Measurements from ENCODE around the gene TANC1.

TANC1 gene

DNA sequence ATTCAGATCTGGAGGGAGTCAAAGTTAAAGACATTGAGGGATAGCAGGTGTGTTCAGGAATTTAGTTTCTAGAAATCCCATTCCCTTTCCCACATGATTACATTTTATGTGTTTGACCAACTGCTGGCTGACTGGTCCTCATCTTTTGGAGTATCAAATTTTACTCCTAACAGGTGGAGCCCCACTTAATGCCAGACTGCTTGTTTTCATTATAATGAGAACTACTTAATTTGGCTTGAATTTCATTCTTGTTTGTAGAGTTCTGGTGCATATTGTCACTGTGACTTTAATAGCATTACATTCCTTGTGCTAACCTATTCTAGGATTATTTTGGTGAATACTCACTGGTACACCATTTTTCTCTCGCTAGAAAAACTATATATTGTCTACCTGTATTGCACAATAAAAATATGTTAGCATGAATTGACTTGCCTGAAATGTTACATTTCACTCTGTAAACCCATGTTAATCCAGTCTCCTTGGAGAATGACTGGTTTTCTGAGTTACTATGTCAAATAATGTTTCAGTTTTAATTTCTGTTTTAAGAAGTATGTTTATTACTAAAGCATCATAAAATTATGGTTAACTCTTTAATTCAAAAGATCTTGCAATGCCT is 98.2 kb downstream of the TANC1 start:
- no peak for DNase-seq

DNA sequence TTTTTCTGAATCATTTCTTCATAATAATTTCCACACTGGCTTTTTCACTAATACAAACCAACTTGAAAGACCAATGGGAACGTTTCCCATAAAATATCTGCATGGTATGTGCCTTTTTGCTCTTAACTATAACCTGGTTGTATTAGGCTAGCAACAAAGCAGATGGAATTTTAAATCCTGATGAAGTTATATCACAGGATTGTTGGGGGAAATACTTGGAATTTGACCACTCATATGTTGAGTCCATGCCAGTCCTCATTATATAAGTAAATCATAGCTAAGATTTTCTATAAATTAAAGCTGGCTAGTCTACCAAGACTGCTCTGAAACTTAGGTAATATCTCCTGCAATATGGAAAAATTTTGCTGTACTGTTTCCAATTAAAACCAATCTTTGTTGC is 99.5 kb downstream of the TANC1 start:
- no peak for DNase-seq

DNA sequence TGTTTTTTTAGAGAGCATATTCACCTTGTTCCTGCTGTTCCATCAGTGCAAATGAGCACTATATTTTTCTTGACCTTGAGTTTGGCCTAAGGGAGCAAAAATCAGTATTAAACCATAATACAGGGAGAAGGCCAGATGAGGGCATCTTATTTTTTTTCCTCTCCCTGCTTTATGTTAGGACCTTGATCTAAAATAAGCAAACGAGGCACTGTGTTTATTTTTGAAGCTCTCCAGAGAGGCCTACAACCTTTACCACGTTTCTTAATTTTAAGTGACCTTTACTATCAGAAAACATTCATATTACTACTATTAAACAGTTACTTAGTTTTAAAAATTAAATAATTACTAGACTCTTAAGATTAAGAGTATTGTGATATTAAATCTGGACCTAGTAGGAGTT is 100.8 kb downstream of the TANC1 start:
- DNase-seq, result no peak

DNA sequence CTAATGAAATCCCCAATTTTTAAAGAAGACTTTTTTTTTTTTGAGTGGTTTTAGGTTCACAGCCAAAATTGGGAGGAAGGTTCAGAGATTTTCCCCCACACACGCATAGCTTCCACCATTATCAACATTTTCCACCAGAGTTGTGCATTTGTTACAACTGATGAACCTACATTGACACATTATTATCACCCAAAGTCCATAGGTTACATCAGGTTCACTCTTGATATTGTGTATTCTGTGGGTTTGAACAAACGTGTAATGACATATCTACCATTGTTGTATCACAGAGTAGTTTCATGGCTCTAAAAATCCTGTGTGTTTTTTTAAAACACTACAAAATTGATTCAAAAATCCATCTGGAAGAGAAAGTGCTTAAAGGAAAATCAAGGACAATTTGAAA is 101.8 kb downstream of the TANC1 start:
- DNase-seq, result no peak

DNA sequence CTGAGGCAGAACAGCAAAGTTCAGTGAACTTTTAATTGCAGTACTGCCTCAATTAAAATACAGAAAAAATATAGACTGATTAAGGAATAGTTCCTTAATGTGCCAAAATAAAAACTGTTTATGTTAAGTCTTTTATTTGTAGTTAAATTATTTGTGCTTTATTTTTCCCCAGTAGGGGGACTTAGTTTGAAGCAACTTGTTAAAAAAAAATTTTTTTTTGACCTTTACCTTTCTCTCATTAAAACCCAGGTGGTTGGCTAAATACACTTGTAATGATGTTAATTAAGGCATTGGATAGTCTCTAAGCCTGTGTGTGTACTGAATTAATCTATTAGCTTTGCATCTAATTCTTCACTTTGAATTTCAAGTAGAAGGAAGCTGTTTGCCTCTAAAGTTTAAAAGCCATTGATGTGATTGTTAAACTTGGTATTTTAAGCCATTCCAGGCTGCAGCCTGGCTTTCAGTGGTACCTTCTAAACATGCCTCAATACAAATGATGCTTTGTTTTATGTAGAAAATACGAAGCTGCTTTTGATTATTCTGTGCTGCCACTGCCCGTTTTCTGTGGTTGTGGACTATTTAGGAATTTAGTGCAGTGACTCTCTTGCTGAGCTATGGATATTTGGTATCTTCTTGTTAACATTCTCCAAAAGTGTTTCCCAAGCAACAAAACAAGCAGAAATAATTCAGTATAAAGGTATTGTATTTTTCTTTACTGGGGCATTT is 102.9 kb downstream of the TANC1 start:
- DNase-seq, result no peak

DNA sequence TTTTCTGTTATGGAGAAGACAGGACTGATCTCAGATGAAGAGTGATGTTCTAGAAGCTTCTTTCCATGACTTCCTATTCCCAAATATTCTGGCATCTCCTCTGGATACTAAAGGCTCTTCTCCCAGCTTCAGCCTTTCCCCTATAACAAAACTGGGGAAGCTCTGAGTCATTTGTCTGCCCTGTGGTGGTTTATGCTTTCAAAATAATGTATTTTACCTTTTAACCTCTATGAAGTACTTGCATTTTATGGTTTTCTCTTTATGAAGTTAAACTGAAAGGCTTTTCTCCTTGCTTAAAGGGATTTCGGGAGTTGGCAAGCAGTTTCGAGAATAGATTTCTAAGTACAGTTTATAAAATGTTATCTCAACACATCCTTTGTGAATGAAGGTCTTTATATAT is 104.4 kb downstream of the TANC1 start:
- no peak for DNase-seq

DNA sequence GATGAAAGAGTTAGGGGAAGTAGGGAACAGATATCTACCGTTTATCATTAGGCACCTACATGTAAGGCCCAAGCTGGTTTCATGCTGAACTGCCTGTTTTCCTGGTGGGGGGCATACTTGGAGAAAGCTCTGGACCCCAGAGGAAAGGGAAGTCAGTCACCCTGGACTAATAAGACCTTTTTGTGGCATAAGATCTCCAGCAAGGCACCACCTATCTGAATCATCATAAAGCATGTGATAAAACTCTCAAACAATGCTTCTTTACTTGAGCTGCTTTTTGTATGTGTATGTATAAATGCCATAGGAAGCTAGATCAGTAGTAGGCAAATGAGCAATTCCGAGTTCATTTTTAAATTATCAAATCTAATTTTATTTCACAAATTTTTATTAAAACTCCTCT is 104.8 kb downstream of the TANC1 start:
- DNase-seq, result no peak

DNA sequence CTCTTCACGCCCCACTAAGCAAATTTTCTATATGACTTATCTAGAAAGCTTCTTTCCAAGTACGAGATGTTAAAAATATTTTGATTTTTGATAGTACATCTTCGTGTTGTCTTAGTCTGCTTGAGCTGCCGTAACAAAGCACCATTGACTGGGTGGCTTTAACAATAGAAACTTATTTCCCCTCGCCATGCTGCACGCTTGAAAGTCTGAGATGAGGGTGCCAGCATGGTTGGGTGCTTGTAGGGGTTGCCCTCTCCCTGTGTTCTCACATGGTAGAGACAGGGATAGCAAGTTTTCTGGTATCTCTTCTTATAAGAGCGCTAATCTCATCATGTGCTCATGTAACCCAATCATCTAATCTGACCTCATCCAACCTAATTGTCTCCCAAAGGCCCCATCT is 106.2 kb downstream of the TANC1 start:
- DNase-seq, result no peak

DNA sequence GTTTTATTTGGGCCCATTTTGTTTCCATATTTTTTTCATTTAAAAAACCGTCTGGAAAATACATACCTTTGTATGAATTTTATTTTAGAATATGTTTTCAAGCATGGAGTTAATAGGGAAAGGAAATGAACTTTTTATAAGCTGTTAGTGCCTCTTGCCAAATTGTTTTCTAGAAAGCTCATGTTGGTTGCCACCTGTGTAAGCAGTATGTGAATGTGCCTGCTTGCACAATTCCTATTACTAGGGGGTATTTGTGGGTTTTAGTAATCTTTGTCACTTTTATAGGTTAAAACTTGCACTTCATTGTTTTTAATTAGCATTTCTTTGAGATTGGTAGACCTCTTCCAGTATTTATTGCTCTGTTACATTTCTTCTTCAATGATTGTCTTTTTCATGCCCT is 107.3 kb downstream of the TANC1 start:
- DNase-seq, result no peak

DNA sequence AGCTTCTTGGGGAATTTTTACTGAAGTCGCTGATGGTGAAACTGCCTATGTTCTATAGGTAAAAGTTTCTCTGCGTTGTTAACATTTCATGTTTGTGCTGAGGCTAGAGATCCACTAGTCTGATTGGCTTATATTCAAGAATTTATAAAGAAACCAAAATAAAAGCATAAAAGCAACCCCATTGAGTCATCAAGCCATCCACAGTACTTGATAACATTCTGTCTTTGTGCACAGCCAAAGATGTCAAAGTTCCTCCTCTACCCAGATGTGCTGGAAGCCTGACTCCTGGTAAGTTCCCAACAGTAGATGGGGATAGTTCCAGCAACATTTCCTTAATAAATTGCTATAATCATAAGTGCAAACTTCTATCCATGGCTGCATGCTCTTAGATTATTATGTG is 107.8 kb downstream of the TANC1 start:
- no peak for DNase-seq

DNA sequence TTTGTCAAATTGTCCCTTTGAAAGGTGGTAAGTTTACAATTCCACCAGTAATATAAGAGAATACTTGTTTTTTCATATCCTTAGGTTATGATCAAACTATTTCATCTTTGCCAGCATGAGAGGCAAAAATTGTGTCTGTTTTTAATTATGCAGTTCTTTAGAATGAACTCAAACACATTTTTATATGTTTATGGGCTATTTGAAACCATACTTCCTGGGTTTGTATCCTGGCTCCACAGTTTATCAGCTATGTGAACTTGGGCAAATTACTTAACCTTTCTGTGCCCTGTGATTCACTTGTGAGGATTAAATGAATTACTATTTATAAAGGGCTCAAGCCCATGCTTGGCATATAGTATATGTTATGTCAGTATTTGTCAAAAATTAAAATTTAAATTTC is 109.4 kb downstream of the TANC1 start:
- no peak for DNase-seq

DNA sequence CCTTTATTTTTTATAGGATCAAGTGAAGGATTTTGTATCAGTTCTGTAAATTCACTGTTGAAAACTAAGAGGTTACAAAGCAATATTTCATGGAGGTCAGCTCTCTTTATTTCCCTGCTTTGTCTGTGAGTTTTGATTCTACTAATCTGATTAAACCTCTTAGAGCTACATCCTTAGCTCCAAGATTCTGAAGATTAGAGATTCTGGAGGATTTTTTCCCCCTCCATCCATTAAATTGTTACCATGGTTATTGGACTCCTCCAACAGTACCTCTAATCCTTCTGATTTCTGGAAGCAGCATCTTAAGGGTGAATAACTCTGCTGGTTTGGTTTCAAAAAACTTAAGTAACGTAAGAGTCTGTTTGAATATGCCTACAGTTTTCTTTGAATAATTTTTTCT is 110.0 kb downstream of the TANC1 start:
- DNase-seq, result no peak

DNA sequence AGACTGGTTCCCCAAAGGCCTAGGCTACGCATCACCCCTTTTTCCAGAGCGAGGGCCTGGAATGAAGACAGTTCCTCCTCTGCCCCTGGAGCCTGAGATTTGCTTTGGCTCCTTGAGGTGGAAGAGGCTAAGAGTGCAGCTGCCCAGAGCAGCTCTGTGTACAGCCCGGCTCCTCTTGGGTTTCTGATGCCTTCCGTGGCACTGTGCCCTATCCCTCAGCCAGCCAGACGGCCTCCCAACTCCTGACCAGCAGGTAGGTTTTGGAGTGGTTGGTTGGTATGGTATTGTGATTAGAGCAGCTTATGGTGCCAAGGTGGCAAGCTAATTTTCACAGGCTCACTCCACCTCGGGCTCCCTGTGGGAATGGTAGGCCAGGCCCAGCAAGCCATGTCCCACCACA is 112.2 kb downstream of the TANC1 start:
- DNase-seq, result no peak

DNA sequence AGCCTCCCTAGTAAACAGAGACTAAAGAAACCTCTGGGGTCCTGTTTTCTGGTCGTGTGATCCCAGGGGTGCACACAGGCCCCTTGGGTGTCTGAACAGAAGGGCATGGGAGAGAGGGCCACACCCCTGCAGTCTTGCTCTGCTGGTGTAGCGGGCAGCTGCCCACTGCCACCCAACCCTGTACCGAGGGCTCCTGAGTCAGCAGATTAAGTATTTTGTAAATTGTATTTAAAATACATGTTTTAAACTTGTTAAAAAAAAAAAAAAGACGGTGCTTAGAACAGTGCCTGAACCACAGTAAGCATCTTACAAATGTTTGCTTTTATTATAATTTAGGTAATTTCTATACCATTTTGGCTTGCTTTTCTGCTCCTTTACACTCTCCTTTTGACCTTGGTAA is 113.7 kb downstream of the TANC1 start:
- no peak for DNase-seq

DNA sequence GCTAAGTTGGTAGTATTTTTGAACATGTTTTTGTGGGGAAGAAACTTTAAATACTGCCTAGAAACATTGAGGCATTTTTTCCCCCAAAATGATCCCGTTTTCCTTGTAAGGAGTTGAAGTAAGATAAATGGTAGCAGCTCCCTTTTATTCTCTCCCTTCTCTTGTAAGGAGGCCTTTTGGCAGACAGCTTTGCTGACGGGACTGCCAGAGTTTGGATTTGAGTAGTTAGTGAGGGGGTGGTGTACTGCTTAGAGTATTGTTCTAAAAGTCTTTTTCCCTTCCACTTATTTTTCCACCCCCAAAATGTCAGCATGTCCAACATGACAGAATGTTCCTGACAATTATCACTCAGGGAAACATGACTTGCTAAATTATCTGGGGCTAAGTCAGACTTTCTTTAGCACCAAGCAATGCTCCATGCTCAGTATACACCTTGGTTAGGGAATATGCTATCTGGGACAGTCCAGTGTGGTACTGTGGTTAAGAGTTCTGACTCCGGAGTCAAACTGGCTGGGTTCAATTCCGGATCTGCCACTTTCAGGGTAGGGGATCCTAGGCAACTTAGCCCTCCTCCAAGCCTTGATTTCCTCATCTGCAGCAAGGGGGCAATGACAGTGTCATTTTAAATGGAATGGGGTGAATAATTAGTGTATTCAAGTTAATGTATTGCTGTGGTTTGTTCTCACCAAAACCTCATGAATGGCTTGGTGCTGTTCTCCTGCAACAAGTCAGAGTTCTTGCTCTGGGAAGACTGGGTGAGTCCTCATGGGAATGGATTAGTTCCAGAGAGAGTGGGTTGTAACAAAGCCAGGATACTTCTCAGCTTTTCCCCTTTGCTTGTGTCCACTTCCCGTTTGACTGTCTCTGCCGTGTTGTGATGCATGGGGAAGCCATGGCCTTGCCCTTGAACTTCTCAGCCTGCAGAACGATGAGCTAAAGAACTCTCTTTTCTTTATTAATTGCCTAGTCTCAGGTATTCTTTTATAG is 116.2 kb downstream of the TANC1 start:
- DNase-seq, result no peak

DNA sequence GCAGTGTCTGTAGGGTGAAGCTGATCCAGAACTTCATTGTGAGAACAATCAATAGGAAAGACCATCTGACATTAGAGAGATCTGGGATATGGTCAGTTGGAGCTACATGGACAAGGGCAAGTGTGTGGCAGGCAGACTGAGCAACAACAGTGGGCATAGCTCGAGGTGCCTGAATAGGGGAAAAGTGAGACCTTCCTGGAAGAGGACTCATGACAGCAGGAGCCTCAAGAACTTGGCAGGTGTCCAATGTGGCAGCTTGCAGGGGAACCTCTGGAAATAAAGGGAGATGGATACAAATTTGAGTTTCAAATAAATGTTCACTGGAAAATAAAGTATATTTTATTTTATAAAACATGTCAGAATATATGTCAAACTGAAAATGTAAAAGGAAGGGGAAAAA is 117.9 kb downstream of the TANC1 start:
- no peak for DNase-seq

DNA sequence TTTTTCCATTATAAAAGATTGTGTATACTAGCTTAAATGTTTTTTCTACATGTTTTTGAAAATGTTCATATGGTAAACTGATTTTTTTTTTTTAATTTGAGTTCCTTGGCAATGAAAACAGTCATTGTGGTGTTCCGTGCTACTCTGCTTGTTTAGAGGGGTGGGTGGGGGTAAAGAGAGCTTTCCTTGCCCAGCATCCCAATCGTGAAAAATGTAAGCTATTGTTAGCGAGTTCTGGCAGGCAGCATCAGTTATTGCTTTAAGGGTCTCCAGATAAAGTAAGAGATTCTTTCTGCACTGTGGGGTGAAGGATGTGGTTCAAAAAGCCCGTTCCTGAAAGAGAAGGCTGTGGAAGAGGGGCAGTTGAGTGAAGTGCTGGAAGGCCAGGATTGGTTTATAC is 118.4 kb downstream of the TANC1 start:
- DNase-seq, result no peak

DNA sequence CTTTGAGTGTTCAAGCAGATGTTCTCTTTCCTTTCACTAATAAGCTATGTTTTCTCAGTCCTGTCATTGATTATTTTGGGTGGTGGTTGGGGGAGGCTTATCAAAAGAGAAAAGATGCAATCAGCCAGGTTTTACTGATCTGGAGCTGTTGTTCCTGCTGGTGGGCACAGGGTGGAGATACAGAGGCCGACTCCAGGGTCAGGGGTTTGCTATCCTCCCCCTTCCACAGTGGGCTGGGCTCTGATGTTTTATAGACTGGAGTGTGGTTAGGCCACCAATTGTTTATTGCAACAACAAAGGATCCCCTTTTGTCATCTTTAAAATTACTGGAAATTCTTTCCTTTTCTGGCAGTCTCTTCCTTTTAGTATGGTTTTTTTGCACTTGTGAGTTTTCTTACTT is 120.5 kb downstream of the TANC1 start:
- no peak for DNase-seq

DNA sequence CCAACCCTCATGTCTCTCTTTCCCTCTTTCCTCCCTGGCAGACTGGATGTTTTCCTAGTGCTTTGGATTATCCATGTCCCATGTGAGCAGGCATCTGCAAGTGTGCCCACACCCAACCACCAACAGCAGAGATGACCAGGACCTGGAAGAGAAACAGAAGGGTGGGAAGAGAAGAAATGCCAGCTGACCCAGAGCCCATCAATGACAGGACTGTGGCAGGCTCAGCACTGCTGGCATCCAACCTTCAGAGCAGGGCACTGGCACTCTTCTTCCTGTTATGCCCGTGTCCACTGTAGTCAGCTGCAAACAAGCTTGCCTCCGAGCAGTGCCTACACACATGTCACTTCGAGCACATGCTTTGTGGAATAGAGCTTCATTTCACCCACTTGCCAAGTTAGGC is 121.1 kb downstream of the TANC1 start:
- DNase-seq, result no peak

DNA sequence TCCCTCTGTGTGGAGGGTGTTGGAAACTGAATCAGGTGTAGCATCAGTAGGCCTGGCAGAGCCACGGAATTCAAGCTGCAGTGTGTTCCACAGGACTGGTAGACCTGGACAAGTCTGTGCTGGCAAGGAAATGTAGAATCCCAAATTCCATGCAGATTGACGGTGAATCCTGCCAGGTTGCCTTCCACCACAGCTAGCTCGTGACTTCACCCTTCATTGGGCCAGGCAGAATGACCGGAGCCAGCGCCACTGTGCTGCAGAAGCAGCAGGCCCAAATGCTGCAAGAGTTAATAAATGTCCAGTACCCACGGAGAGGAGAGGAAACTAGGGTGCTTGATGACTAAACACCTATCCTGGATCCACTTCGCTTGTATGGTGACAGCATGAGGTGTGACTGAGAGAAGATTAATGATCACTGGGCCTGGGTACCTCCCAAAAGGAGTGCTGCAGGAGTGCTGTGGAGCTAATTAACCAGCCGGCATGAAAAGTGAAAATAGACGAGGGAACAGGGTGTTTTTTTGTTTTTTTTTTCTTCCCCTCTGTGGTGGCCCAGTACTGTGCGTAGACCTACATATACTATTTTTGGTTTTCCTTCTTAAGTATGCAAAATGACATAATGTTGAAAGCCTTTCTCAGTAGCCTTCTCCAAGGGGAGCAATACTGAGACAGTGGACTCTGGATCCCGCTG is 122.2 kb downstream of the TANC1 start:
- no peak for DNase-seq

DNA sequence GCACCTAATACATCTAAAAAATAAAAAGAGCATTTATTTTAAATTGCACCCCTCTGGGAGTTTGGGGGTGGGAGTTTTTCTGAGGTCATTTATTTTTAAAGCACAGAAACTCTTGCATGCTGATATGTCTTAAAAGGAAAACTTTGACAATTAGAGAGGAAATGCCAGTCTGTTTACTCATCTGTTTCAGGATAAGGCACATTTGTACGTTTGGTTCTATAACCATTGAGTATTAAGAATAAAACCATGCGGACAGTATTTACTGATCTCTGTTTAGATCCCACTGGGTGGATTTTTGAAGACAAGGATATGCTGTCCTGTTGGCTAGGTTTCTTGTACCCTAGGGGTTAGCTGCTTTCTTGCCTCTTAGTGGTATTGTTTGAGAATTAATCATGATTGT is 122.9 kb downstream of the TANC1 start:
- no peak for DNase-seq

DNA sequence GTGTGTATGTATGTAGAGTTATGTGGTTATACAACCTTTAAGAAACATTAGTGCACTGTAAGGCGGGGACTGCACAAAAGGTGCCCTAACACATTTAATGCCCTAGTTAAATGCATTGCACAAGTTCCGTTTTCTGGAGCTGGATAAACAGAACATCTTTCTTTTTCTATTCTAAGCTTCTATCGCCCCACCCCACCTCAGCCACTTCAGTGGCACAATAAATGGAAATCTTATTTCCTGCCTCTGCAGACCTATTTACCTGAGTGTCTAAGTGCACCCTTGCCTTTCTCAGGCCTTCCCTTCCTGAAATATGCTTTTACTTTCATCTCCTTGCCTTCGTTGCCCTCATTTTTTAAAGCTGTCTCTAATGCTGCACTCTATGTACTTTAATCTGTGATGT is 123.5 kb downstream of the TANC1 start:
- no peak for DNase-seq

DNA sequence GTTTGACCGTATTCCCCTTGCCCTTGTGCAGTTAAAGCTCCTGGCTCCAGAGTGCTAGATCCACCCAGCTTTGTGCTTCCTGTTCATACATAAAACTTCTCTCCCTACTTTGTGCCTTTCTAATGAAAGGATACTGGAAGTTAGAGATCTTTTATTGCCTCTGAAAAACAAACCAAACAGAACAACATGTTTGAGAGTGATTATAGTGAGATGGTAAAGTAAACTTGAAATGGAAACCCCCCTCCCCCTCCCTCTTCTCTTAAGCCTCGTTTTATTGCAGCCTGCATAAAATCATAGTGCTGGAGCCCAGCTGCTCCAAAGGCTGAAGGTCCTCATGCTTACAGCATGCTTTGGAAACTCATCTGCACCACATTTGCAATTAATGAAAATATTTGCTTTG is 125.1 kb downstream of the TANC1 start:
- DNase-seq, result no peak
